H4 (cell line): ENCODE measurements around the gene CD59. TPM values are rescaled to one million over a fixed set of nuclear protein-coding genes. Genes with fewer than 3 reads are reported as not detected.
"Not testable (repeated sequence)": the region's sequence is repeated elsewhere in the genome, so short reads cannot be mapped to it uniquely, and the experiment has no call there.

ENCODE experiments used
- DNase-seq: peaks from one replicate; pipeline ENCODE4 v3.0.0-alpha.2; 2015; ENCODE audit warnings: low spot score
- total RNA-seq: library from RNA; depleted of rRNA; stranded (reverse); fragments of >200 nt; shearing (Covaris generic); gene quantifications from 2 replicates; pipeline ENCODE4 v1.2.3, GENCODE V29; 2014

Gene CD59
- total RNA-seq, 1 experiment from 2014 or later: 287 TPM

GRCh38 chr11:33713151-33713855 is 22.9 kb downstream of the CD59 start:
- DNase-seq: no peak

- DNase-seq: no peak
Observed at GRCh38 chr11:33712436-33712835, 23.8 kb downstream of the CD59 start.

GRCh38 chr11:33709466-33709865 is 26.8 kb downstream of the CD59 start:
- DNase-seq: no peak

GRCh38 chr11:33708985-33709384 is 27.2 kb downstream of the CD59 start:
- no peak for DNase-seq

- DNase-seq: not testable (repeated sequence)
Observed at GRCh38 chr11:33707831-33708230, 28.4 kb downstream of the CD59 start.

- no peak for DNase-seq
Observed at GRCh38 chr11:33706966-33707365, 29.3 kb downstream of the CD59 start.

GRCh38 chr11:33706546-33706945 is 29.7 kb downstream of the CD59 start:
- DNase-seq: no peak

GRCh38 chr11:33704240-33705002 is 31.8 kb downstream of the CD59 start:
- DNase-seq: no peak

GRCh38 chr11:33703788-33704187 is 32.4 kb downstream of the CD59 start:
- no peak for DNase-seq

GRCh38 chr11:33703234-33703633 is 33.0 kb downstream of the CD59 start:
- DNase-seq: no peak

GRCh38 chr11:33701302-33702230 is 34.7 kb downstream of the CD59 start:
- no peak for DNase-seq

GRCh38 chr11:33700502-33701271 is 35.5 kb downstream of the CD59 start, which contains the start of gene C11orf91:
Gene C11orf91 (minus strand): TSS chr11:33700826. CDS start chr11:33700740, 86 bp downstream.
- peak; percentile 92 for DNase-seq

GRCh38 chr11:33700063-33700501 is 36.1 kb downstream of the CD59 start:
- DNase-seq: no peak

- no peak for DNase-seq
Observed at GRCh38 chr11:33699515-33700062, 36.6 kb downstream of the CD59 start.

- no peak for DNase-seq
Observed at GRCh38 chr11:33698921-33699320, 37.3 kb downstream of the CD59 start.

- no peak for DNase-seq
Observed at GRCh38 chr11:33697997-33698396, 38.2 kb downstream of the CD59 start.

GRCh38 chr11:33696931-33697638 is 39.1 kb downstream of the CD59 start:
- DNase-seq: no peak

GRCh38 chr11:33696411-33696810 is 39.8 kb downstream of the CD59 start:
- no peak for DNase-seq

GRCh38 chr11:33695051-33695566 is 41.1 kb downstream of the CD59 start:
- no peak for DNase-seq
